HG03135 (cell line): ENCODE results near the gene PDE11A.

Experiments used
- ATAC-seq: cut with Tn5 transposase; IDR thresholded peaks from one replicate; pipeline ENCODE4 v1.9.1; 2021; ENCODE audit warnings: mild to moderate bottlenecking, moderate library complexity; ENCODE audit not compliant: unreplicated experiment

PDE11A gene

DNA sequence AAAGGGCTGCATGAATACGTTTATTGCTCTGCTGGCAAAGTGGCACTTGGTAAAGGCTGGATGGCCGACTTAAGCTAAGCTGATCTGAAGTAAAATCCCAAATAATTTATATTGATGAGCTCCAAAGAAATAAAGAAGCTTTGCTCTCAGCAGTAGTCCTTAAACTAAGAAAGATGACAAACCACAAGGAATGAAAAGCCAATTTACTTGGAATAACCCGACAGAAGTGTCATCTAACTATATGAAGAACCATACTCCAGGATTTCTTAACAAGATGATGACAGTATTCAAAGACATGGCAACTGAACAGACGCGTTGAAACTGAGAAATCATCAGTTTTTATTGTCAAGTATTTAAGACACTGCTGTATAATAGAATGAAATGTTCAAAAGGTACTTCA lies 294.1 kb downstream of the PDE11A start:
- ATAC-seq, result no peak

DNA sequence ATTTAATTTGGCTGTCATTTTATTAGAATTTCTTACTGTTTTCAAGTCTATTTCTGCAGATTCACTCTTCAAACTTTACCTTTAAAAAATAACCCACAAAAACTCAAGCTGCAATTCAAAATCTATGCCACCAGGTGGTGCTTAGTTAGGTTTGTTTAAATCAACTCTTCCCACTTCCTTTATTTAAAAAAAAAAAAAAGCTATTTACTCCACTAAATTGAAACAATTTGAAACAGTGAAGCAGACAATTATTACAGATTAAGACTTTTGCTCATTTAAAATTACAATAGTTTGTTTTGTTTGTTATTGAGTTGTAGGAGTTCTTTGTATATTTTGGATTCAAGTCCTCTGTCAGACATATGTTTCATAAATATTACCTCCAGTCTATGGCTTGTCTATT lies 300.0 kb downstream of the PDE11A start:
- ATAC-seq, result no peak

DNA sequence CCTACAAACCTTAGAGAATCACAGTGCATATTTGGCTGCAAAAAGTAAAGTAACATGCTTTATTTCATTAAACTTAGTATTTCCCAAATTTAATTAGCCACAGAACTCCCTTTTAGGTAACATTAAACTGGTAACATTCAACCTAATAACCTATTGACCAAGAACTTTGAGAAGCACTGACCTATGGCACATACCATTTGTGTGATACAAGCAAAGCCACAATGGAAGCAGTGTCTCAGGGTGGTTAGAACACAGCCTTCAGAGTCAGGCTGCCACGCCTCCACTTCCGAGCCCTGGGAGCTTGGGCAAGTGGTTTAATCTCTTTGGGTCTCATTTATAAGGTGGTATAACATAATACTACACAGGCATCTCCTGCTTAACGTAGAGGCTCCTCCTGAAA lies 301.4 kb downstream of the PDE11A start:
- ATAC-seq, result no peak

DNA sequence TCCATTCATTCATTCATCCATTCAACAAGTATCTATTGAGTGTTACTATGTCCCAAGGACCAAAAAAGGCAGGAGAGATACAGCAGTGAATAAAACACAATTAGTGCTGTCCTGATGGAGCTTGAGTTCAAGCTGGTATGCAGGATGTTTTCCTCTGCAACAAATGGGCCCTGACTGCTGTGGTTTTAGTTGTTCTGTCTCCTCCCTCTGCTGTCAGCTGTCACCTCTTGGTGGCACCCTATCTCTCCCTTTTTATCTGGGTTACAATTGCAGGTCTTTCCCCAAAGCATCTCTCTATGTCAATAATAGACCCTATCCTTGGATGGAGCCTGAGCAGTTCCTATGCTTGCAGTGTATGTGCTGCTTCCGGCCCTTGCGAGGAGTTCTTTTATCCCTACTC lies 304.8 kb downstream of the PDE11A start:
- ATAC-seq, result no peak

DNA sequence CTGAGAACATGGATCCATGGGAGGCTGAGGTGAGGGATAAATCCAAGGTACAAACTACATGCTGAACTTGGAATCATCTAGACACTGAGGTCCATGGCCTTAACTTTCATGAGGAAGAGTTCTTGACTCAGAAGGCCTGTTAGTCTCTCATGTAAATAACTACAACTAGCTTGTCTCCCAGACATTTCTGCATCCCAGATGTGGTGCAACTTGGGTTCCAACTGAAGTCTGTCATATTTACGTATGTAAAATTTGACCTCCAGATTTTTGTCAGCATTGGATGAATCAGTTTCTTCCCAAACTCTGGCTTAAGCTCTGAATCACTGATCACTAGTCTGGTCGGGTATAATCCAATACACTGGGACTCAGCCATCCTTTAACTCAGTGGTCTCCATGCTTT lies 306.9 kb downstream of the PDE11A start:
- ATAC-seq, result no peak

DNA sequence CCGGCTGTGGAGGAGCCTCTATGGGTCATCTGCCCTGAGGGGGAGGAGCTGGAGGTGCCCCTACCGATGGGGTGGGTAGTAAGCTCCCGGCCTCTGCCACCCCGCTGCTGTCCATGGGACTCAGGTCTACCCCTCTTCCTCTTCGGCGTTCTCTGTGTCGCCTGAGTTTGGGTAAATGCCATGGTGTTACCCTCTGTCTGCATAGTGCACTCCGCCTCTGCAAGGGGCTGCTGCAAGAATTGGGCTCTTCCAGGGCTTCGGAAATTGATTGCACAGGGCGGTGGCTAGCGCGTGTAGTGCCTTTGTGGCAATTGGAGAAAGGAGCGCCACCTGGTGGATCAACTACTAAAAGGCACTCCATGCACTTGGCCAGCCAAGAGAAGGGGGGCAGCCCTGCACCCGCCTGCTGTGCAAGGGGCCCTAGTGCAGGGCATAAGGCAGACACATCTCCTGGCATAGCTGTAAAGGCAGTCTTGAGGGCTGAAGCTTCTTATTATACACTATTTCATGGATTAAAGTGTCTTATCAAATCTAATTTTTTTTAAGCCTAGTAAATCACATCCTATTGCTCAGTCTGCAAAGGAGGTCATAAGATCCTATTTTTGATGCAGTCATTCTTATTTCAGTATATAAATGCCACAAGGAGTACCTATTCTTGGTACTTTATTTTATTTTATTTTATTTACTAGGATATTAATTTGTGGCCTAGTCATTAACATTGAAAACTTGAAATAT lies 308.9 kb downstream of the PDE11A start:
- peak; percentile 97 for ATAC-seq

DNA sequence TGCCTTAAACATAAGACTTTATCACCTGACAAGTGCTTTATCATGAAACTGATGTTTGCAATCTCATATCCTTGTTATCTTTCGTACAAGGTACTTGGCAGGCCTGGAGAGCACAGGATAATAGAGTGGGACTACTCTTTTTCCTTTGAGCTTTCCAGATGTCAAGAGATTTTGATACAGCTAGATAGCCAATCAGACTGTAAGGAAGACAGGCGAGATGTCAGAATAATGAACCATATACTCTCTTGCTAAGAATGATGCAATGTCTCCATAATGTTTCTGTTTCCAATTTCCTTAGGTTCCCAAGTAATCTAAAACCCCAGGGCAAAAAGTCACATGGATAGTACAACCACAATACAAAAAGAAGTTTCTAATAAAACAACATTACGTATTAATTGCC lies 313.1 kb downstream of the PDE11A start:
- no peak for ATAC-seq

DNA sequence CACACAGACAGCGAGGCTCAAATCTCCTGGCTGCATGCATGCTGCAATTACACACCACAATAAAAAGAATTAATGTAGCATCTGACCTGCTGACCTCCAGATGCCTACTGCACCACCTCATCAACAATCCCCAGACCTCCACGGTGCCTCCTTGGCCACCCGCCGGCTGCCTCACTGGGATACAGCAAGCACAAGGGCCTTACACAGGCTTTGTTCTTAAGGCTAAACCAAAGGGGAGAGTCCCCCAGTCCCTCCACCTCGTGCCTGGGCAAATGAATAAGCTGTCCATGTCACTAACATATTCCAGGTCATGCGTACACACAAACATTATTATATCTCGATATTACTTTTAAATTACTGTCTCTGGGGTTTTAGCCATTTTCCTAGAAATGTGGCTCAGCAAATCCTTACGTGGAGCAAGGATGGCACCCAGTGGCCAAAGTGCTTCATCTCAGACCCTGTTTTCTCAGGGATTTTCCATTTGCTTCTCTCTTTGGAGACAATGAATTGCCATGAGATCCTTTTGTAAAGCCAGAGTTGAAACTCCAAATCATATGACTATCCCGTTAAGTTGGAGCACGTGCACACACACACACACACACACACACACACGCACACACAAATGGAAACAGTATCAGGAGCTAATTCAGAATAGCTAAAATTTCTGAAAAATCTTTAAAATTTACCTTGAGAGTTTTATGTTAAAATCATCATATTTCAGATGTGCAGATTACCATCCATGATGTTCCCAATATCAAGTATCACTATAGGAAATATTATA lies 313.8 kb downstream of the PDE11A start:
- no peak for ATAC-seq

DNA sequence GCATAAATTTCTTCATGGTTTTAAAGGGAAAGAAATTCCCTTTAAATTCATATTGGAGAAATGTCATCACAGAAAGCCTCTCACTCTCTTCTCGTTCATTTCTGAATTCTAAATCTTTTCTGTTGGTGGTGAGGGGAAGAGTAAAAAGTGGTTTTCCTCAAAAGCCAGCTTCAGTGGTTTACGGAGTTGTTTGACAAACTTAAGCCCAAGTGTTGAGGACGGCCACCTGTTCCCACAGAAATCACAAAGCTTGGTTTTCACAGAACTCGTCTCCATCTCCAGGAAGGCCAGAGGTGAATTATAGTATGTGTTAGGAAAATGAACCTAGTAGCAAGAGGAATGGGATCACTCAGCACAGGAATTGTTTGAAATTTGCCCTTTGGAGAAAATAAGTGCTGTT lies 316.2 kb downstream of the PDE11A start:
- ATAC-seq, result no peak

DNA sequence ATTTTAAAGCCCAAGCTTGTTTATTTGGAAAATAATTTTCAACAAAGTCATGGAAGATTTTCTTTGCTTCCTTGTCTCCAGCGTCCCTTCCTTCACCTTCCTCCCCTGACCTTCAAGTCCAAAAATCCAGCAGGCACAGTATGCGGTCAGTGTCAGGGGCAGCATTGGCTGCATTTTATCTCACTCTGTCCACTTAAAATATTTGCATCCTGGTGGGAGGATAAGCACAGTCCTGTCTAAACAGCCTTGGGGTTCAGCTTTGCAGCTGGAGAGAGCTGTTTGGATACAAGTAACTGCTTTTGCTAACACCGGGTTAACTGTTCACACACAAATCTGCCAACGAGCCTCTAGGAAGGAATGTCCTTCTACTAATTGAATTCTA lies 318.1 kb downstream of the PDE11A start:
- no peak for ATAC-seq

DNA sequence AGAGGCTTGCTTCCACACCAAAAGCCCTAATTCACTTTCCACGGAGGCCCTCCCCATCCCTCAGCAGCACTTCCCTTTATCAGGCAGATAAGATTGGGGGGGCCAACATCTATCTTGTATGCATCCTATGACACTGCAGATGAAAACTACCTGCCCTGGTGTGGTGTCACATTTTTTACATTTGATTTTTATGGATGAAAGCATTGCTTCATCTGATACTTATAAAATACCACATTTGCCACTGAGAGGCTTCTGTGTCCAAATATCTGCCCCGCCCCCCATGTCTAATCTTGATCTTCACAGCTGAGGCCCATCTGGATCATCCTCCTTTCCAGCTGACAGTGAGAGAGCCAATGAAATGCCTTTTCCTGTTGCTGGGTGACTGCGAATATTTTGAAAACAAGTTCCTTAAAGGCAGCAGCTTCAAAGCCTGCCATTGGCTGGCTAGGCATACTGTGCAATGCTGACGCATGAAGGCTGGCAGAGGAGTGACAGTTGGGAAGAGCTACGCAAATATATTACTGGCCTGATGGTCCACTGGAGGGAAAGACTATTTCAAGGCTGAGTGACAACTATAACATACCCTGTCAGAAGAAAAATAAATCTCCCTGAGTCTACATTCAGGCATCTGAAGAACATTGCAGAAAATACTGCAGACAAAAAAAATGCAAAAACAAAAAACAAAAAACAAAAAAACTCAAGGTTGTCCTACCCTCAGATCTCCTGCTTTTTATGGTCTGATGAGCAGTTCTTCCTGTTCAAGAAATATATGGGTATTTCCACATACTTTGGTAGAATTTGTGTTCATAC lies 318.7 kb downstream of the PDE11A start:
- no peak for ATAC-seq

DNA sequence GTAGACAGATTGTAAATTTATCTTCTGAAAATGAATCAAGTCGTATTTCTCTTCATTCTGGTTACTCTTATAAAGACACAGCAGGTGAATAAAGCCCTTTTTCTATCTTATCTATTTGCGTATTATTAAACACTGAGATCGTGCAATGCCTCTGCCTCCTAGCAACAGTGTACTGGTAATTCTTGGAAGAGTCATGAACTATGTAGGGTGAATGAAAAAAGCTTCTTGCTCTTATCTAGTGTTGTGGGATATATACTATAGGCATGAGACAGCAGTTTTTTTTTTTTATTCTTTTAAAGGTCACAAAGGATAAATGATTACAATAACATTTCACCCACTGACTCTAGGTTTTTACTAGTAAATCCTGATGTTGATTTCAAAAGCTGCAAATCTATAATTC lies 324.2 kb downstream of the PDE11A start:
- no peak for ATAC-seq

DNA sequence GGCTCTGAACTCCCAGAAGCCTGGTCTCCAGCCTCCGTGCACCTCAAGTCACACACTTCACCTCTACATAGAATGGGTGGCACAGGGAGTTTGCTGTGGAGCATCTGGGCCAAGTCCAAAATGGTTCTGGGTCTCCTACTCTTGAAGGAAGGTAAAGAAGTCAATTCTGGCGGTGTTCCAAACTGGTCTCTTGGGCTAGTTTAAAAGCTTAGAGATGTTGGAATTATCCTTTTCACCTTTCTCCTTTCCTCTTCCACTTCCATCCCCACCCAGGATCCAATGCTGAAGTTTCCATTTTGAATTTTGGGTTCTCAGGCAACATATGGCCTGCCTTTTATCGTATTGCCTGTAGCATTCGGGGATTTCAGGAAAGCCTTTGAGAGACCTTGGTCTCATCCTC lies 325.2 kb downstream of the PDE11A start:
- no peak for ATAC-seq

DNA sequence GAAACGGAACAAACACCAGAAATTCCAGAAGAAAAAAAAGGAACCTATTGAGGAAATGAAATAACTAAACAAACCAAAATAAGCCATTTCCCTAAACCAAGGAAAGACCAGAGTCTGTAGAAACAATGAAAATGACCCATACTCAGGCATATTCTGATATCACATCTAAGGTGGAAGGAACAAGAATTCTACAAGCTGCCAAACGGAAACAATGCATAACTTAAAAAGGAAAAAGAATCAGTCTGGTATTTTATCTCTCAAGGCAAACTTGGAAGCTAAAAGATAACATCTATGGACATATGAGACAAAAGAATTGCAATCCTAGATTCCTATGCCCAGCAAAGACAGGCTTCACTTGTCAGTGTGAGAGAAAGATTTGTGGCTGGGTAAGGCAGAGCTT lies 326.2 kb downstream of the PDE11A start:
- ATAC-seq, result no peak

DNA sequence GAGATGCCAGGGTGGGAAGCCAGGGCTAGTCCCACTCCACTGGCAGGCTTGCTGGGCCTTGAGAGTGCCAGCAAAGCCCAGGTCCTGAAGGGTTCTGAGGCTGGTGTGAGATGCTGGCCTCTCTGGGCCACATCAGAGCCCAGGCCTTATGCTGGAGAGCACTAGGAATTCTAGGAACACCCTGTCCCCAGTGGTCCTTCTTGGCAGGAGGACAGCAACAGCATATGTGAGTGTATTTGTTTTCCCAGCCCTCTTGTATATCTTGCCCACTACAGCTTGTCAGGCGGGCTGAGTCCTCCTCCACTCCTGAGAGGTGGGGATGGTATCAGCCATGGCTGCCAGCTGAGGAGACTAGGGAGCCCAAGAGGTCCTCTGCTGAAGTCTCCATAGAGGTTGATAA lies 327.0 kb downstream of the PDE11A start:
- ATAC-seq, result no peak

DNA sequence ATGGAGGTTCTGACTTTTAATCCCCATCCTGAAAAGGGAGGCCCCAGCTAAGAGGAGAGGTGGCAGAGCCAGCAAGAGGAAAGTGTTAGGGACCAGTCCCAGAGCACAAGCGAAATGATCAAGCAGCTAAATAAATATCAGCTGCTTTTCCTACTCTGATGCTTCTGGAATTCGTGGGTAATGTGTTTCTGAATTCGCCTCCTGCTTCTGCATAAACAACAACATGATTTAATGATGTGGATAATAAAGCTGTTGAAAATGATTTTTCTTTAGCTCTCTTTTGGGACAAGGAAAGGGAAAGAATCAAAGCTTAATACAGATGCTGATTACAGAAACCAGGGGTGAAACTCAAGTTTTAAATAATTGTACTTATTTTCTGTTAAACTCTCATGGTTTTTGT lies 329.7 kb downstream of the PDE11A start:
- no peak for ATAC-seq

DNA sequence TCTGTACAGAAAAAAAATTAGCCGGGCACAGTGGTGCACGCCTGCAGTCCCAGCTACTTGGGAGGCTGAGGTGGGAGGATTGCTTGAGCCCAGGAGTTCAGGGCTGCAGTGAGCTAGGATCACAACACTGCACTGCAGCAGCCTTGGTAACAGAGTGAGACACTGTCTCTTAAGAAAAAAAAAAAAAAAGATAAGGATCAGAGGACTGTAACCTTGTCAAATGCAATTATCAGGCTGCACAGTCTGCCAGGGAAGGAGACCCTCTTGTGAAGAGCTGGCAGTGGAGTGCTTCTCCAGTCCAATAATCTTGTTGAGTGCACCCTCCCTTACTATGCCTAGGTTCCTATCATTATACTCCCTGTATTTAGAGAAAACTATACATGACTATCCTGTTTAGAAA lies 330.7 kb downstream of the PDE11A start:
- ATAC-seq, result no peak

DNA sequence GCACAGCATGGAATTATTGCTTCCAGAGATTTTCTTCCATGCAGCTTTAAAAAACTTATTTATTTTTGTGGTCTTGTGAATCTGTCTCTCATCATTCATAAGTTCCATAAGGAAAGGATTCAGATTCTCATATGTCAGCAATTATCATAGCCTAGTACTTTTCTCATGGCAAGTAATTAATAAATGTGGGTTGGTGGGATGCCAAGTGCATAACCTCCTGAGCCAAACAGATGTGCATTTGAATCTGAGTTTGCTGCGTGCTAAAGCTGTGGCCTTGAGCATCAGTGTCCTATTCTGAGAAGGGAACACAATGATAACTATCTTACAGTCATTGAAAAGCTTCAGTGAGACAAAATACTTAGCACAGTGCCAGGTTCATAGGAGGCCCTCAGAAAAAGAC lies 331.9 kb downstream of the PDE11A start:
- no peak for ATAC-seq

DNA sequence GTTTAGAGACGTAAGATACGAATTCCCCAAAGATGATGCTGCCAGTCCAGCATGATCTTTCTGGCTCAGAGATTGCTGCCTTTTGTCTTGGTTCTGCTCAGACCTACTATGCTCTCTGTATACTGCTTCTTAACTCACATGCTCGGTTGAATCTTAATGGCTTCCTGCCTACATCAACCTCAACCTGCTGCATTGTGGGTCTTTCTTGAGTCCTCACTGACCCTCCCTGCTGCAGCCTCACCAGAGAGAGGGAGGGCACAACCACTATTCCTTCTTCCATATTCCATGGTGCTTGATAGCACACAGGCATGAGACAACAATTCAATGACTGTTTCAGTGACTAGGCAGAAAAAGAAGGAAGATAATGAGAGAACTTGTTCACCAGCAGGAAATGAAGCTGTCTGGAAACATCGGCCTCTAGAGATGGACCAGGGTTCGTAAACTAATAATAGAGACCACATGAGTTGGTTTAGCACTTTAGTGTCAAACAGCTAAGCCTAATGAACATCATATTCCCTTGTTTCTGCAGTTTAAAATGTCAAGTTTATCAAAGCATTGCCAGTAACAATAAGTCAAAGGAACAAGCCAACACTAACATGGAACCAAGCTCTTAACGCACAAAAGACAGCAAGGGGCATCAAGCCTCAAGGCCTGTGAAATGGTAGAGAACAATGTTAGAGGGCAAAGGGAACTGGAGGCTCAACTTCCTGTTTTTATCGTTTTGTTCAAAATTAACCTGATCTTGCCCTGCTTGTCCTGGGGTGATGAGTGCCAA lies 333.9 kb downstream of the PDE11A start:
- ATAC-seq, result no peak

DNA sequence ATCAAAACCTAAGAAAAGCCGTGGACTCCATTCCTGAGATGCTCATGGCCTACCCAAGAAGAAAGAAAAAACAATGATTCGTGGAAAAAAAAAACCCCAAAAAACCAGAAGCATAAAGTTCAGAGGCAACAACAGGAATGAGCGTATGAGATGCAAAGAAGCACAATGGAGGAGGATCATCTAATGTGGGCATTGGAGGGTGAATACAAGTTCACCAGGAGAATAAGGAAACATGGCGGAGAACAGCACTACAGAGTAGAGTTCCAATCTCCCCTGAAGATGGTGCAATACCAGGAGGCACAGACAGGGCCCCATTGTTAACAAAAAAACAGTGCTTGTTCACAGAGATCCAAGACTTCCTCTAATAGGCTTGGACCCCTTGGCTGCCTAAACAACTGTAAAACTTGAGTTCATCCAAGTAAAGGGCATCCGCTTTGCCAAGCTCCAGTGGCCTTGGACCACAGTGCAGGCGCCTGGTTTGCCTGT lies 337.2 kb downstream of the PDE11A start:
- ATAC-seq, result no peak

DNA sequence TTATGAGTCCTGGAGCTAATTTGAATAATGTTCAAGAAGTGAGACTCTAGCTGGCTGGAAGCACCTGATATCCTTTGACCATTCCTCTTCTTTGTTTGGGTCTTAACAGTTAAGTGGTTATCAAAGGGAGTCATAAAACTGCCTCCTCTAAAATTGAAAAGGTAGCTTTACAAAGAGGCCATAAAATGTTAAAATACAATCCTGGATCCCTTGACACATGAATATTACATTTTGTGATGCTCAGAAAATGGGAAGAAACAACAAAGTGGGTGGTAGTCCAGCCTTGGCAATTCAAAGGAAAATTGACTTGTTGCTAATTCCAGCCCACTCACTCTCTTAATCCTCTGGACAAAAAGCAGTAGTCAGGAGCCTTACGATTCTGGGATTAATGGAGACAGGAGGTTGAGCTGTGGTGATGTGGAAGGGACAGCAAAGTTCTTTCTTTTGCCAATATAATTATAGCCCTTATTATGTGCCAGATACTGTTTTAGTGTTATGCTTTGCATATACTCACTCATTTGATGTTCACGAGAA lies 339.2 kb downstream of the PDE11A start:
- ATAC-seq, result no peak
